Mesothelial cell of epicardium (in vitro differentiated cells): Measurements from ENCODE around the gene INPP5F. TPM values are rescaled to one million over a fixed set of nuclear protein-coding genes. Genes with fewer than 3 reads are reported as not detected.

Source experiments
- DNase-seq, 2 experiments: peaks; one replicate each; pipeline ENCODE4 v3.0.0; 2021; ENCODE audit warnings: low spot score in 2 of 2; ENCODE audit not compliant: unreplicated experiment in 2 of 2
- H3K27ac Mint-ChIP-seq: 2 replicates; pipeline ENCODE4 v1.8.0; 2021; ENCODE audit warnings: mixed read lengths
- H3K27me3 Mint-ChIP-seq: 2 replicates; pipeline ENCODE4 v1.8.0; 2021; ENCODE audit warnings: low read depth, mixed read lengths
- H3K36me3 Mint-ChIP-seq: 2 replicates; pipeline ENCODE4 v1.8.0; 2021; ENCODE audit warnings: mixed read lengths
- H3K4me1 Mint-ChIP-seq: 2 replicates; pipeline ENCODE4 v1.8.0; 2021; ENCODE audit warnings: mixed read lengths
- H3K4me3 Mint-ChIP-seq: 2 replicates; pipeline ENCODE4 v1.8.0; 2021; ENCODE audit warnings: mild to moderate bottlenecking, moderate library complexity, mixed read lengths
- H3K9me3 Mint-ChIP-seq: 2 replicates; pipeline ENCODE4 v1.8.0; 2021; ENCODE audit warnings: mixed read lengths
- total RNA-seq: library from RNA; stranded (reverse); gene quantifications from 3 replicates; pipeline ENCODE4 v1.2.1, GENCODE V29; 2021
- TF ChIP-seq, protein P1 (sequence below): fragments of 200-600 bp; sonication (generic); IDR thresholded peaks from one replicate; pipeline ENCODE4 v1.5.0; 2021; ENCODE audit warnings: antibody characterized with exemption; ENCODE audit not compliant: unreplicated experiment

INPP5F gene
- total RNA-seq, 1 donor from 2014 or later, result 56.5 TPM

DNA sequence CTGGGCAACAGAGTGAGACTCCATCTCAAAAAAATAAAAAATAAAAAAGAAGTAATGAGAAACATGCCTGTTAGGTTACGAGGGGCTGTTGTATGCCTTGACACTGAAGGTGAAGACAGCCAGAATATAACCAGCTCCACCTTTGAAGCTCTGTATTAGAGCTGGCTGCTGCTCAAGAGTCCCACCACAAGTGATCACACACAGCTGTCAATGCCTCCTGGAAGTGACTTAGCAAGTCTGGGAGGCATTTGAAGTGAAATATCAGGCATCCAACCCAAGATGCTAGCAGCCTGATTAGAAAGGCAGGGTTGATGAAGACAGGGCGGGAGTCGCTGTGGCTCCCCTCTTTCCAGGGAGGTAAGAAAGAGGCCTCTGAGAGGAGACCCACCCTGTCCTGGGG, 34.1 kb upstream of the INPP5F start:
- H3K4me1 Mint-ChIP-seq, result peaks cover 24% of the 10 kb centered on the region
- no peak overlapping the region for H3K27ac Mint-ChIP-seq
- no peak for DNase-seq
- no peak overlapping the region for H3K4me3 Mint-ChIP-seq
- H3K36me3 Mint-ChIP-seq, result no peaks in the 10 kb centered on the region
- TF ChIP-seq, protein P1, sequence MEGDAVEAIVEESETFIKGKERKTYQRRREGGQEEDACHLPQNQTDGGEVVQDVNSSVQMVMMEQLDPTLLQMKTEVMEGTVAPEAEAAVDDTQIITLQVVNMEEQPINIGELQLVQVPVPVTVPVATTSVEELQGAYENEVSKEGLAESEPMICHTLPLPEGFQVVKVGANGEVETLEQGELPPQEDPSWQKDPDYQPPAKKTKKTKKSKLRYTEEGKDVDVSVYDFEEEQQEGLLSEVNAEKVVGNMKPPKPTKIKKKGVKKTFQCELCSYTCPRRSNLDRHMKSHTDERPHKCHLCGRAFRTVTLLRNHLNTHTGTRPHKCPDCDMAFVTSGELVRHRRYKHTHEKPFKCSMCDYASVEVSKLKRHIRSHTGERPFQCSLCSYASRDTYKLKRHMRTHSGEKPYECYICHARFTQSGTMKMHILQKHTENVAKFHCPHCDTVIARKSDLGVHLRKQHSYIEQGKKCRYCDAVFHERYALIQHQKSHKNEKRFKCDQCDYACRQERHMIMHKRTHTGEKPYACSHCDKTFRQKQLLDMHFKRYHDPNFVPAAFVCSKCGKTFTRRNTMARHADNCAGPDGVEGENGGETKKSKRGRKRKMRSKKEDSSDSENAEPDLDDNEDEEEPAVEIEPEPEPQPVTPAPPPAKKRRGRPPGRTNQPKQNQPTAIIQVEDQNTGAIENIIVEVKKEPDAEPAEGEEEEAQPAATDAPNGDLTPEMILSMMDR, result no peak
- H3K27me3 Mint-ChIP-seq, result no peaks in the 10 kb centered on the region
- no peaks in the 10 kb centered on the region for H3K9me3 Mint-ChIP-seq

DNA sequence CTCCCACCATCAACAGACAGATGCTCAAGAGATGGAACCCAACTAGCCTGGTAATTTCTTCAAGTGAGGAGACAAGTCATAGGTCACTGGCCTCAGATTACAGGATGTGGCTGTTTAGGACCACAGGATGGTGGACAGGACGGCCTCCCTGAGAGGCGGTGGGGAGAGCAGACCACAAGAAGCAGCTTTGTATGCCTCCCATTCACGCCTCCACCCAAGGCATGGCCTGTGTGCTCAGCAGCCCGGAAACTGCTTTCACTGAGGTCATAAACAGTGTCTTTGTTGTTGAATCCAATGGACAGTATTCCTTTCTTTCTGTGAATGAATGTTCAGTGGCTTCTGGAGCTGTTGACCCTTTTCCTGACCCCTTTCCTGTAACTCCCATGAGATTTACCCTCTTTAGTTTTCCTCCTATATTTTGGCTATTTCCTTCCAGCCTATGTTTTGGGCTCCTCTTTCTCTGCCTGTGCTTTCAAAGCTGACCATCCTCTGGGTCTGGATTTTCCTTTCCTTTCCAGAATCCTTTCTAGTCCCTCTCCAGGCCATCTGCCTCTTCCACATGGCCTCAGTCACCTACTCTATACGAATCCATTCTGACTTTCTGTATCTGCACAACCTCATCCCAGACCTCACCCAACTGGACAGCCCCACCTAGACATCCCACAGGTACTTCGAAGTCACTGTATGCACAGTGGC, 32.4 kb upstream of the INPP5F start:
- Mint-ChIP-seq H3K4me1 (peaks cover 7% of the 10 kb centered on the region), H3K27ac (no peak overlapping the region), H3K36me3 (no peaks in the 10 kb centered on the region), H3K27me3 (no peaks in the 10 kb centered on the region), H3K4me3 (no peak overlapping the region), H3K9me3 (no peaks in the 10 kb centered on the region)
- TF ChIP-seq, protein P1, result no peak
- no peak for DNase-seq

DNA sequence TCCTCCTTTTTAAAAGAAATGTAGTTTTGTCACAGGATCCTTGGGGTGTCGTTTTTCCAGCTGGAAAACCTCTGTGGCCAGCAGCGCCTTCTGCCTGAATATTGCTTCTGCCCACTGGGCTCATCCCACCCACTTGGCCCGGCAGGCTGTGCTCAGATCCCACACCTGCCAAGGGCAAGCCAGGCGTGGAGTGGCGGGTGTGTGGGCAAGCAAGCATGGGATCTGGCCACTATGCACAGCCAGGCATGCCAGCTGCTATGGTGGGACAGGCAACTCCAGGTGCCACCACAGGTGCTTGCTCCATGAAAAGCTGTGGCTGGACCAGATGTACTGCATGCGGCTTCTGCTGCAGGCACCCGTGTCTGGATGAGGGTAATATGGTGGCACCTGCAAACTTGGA, 31.2 kb upstream of the INPP5F start:
- H3K27me3 Mint-ChIP-seq, result no peaks in the 10 kb centered on the region
- H3K4me3 Mint-ChIP-seq, result no peak overlapping the region
- H3K36me3 Mint-ChIP-seq, result no peaks in the 10 kb centered on the region
- H3K27ac Mint-ChIP-seq, result no peak overlapping the region
- TF ChIP-seq, protein P1, result no peak
- no peak for DNase-seq
- H3K4me1 Mint-ChIP-seq, result no peaks in the 10 kb centered on the region
- no peaks in the 10 kb centered on the region for H3K9me3 Mint-ChIP-seq

DNA sequence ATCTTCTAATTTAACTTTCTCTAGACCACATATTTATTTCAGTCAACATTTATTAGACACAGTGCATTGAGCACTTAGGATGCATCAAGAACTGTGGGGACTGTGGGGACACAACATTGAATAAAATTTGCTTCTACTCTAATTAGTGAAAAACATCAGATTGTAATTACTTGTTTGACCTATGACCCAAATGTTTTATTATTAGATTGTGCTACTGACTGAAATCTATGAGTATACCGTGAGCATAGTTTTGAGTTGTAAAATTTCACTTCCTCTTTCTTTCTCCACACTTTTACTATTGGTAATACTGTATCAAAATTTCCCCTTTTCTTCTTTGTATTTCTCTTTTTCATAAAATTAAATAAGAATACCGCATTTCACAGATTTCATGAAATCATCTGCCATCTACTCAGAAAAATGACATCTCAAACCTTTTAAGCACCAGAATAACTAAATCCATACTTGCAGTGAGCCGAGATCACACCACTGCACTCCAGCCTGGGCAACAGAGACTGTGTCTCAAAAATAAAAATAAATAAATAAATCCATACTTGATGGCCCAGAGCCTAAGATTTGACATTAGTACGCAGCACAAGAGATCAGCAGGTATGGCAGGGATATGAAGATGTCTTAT, 25.4 kb upstream of the INPP5F start:
- Mint-ChIP-seq H3K27me3 (no peaks in the 10 kb centered on the region), H3K27ac (no peak overlapping the region), H3K4me3 (no peak overlapping the region), H3K4me1 (peaks cover 7% of the 10 kb centered on the region), H3K9me3 (no peaks in the 10 kb centered on the region), H3K36me3 (no peaks in the 10 kb centered on the region)
- TF ChIP-seq, protein P1, result no peak
- DNase-seq, result no peak

DNA sequence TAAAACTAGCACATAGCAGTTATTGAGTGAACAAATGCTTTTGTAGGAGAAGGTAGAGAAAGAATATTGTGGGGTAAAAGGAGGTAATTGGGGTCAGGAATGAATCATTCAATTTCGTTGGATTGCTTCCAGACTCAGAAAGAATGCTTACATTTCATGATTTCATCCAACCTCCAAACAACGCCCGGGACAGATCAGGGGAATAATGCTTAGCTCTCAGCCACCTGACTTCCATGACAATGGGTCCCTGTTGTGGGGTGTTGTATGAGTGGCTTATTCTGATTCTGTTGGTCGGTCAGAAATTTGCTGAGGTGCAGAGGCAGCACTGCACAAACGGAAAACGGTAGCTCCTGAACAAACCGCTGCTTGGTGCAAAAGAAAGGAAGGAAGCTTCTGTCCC, 24.0 kb upstream of the INPP5F start:
- Mint-ChIP-seq H3K4me3 (no peak overlapping the region), H3K4me1 (peaks cover 7% of the 10 kb centered on the region), H3K27me3 (no peaks in the 10 kb centered on the region), H3K27ac (no peak overlapping the region), H3K9me3 (peaks cover 8% of the 10 kb centered on the region), H3K36me3 (no peaks in the 10 kb centered on the region)
- TF ChIP-seq, protein P1, result no peak
- no peak for DNase-seq
